RWPE1 (cell line): ENCODE measurements around the gene JAK3.

Experiments used
- CTCF ChIA-PET: fragments of 350-600 bp; sonication (Branson Sonifier 250); formaldehyde crosslinking; extraction: SDS; loops from one replicate; lab custom pipeline; 2021; lab: Yijun Ruan, JAX
- POLR2A ChIA-PET: fragments of 400-600 bp; formaldehyde crosslinking; extraction: SDS; loops from one replicate; lab custom pipeline; 2020; ENCODE audit warnings: antibody characterized with exemption; ENCODE audit not compliant: low non-redundant PET; lab: Yijun Ruan, JAX
- DNase-seq: peaks from one replicate; pipeline ENCODE4 v3.0.0; 2012; ENCODE audit warnings: low spot score
- H3K27ac ChIP-seq: fragments of 450-650 bp; 2 replicates; pipeline ENCODE4 v1.5.1; 2017
- TF ChIP-seq, protein P1 (sequence below): fragments of 450-650 bp; conservative IDR thresholded peaks from 2 replicates; pipeline ENCODE4 v1.5.1; 2017; ENCODE audit warnings: low read depth, mild to moderate bottlenecking

JAK3 gene

GRCh38 chr19:17872251-17873001 is 24.6 kb upstream of the JAK3 start:
- POLR2A ChIA-PET, result interaction anchor here (0.6 kb wide), 1 partner anchor 206 kb away, joined by 3 read pairs; no protein-coding TSS in a partner anchor

DNA sequence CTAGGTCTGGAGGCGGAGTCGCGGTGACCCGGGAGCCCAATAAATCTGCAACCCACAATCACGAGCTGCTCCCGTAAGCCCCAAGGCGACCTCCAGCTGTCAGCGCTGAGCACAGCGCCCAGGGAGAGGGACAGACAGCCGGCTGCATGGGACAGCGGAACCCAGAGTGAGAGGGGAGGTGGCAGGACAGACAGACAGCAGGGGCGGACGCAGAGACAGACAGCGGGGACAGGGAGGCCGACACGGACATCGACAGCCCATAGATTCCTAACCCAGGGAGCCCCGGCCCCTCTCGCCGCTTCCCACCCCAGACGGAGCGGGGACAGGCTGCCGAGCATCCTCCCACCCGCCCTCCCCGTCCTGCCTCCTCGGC is 24.1 kb upstream of the JAK3 start, which contains the start of gene SLC5A5:
Gene SLC5A5 (plus strand): TSS at position 68 of the 373 bp plus-strand sequence. CDS start 375 bp downstream, outside the sequence.
- TF ChIP-seq, protein P1, sequence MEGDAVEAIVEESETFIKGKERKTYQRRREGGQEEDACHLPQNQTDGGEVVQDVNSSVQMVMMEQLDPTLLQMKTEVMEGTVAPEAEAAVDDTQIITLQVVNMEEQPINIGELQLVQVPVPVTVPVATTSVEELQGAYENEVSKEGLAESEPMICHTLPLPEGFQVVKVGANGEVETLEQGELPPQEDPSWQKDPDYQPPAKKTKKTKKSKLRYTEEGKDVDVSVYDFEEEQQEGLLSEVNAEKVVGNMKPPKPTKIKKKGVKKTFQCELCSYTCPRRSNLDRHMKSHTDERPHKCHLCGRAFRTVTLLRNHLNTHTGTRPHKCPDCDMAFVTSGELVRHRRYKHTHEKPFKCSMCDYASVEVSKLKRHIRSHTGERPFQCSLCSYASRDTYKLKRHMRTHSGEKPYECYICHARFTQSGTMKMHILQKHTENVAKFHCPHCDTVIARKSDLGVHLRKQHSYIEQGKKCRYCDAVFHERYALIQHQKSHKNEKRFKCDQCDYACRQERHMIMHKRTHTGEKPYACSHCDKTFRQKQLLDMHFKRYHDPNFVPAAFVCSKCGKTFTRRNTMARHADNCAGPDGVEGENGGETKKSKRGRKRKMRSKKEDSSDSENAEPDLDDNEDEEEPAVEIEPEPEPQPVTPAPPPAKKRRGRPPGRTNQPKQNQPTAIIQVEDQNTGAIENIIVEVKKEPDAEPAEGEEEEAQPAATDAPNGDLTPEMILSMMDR, result no peak
- DNase-seq, result no peak
- POLR2A ChIA-PET, result interaction anchor here (0.6 kb wide), 1 partner anchor 206 kb away, joined by 3 read pairs; no protein-coding TSS in a partner anchor
- no peak within 1 kb of the TSS for H3K27ac ChIP-seq
- CTCF ChIA-PET, result interaction anchor here (1.6 to 3.7 kb wide), 3 partner anchors 12 to 66 kb away, joined by 4 to 87 read pairs (median 17); partner anchors contain the start of genes CCDC124 and RPL18A

More at GRCh38 chr19:17872251-17873001, 24.6 kb upstream of the JAK3 start:
- TF ChIP-seq, protein P1, result no peak
- CTCF ChIA-PET, result interaction anchor here (1.6 to 3.7 kb wide), 3 partner anchors 13 to 66 kb away, joined by 4 to 87 read pairs (median 17); partner anchors contain the start of genes CCDC124 and RPL18A
- no peak for DNase-seq
- no peak overlapping the region for H3K27ac ChIP-seq

GRCh38 chr19:17871032-17871877 is 23.5 kb upstream of the JAK3 start:
- H3K27ac ChIP-seq, result no peak overlapping the region
- no peak for DNase-seq
- TF ChIP-seq, protein P1, result no peak
- ChIA-PET CTCF (interaction anchor here (0.6 to 3.7 kb wide), 6 partner anchors 12 to 602 kb away, joined by 3 to 87 read pairs (median 9); partner anchors contain the start of genes CCDC124 and RPL18A), POLR2A (interaction anchor here (0.6 to 0.9 kb wide), 2 partner anchors 61 to 207 kb away, joined by 3 to 11 read pairs; partner anchors contain the start of gene CCDC124)

DNA sequence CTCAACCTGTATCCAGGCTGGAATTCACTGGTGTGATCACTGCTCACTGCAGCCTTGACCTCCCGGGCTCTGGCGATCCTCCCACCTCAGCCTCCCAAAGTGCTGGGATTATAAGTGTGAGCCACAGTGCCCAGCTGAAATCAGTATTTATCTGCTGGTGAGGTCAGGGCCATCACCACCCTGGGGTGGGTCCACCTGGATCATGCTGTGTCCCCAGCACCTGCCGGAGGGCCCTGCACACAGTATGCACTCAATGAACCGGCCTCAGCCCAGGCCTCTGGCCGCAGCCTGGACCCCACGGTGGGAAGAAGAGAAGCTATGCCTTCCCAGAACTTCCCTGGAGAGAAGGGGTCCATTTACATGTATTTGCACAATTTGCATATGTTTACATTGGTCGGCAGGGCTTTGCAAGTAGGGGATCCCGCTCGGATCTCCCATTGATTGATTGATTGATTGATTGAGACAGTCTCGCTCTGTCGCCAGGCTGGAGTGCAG is 21.4 kb upstream of the JAK3 start:
- H3K27ac ChIP-seq, result no peak overlapping the region
- CTCF ChIA-PET, result interaction anchor here (3.7 kb wide), 1 partner anchor 63 kb away, joined by 87 read pairs; the partner anchor contains the start of gene CCDC124
- TF ChIP-seq, protein P1, result no peak
- POLR2A ChIA-PET, result no interaction called here
- DNase-seq, result no peak

DNA sequence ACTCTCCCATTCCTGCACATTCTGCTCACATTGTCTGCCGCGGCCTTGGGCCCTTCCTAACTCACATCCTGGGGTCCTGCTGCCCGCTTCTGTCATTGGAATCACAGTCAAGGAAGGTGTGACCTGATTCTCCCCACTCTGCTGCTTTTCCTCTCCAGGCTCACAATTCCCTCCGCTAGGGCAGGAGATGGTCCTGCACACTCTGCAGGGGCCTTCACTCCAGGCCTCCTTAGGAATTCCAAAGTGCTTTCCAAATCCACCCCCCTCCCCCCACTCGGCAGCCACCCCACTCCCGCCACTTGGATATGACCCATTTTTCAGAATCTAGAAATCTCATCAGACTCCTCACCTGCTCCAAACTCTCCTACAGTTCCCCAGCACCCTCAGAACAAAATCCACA is 20.9 kb upstream of the JAK3 start:
- no peak overlapping the region for H3K27ac ChIP-seq
- ChIA-PET CTCF (interaction anchor here (3.7 kb wide), 1 partner anchor 63 kb away, joined by 87 read pairs; the partner anchor contains the start of gene CCDC124), POLR2A (no interaction called here)
- no peak for DNase-seq
- TF ChIP-seq, protein P1, result no peak
